ENCODE results near the gene NAALADL2. TPM values are rescaled to one million over a fixed set of nuclear protein-coding genes. Genes with fewer than 3 reads are reported as not detected.

NAALADL2 gene
- total RNA-seq, 1 experiment from 2014 or later: 1.9 TPM

DNA sequence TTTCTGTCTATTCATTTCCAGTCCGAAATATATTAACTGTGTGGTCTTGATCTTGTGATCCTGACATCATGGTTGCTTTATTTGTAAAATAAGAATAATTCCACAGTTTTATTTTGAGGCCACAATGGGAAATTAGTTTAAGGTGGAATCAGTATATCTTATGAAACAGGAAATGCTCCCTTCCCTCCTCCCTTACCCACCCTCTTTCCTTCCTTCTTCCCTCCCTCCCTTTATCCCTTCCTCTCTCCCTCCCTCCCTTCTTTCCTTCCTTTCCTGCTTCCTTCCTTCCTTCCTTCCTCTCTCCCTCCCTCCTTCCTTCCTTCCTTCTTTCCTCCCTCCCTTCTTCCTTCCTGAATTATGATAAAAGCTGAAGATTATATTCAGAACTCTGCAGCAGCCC lies 452.3 kb downstream of the NAALADL2 start:
- BruUV-seq (replicated peaks): no TSS peak
- H3F3A ChIP-seq (ENCODE audit: low read length, unreplicated experiment): no peaks in the 10 kb centered on the region
- no peaks in the 10 kb centered on the region for H3K27me3 ChIP-seq (ENCODE audit: low read length)
- H3K9me2 ChIP-seq (replicated peaks; ENCODE audit: low read length): no peaks in the 10 kb centered on the region
- peaks cover 23% of the 10 kb centered on the region for H3K4me1 ChIP-seq (ENCODE audit: insufficient read depth, low read length)
- ATAC-seq: no peak
- H3K9ac ChIP-seq (ENCODE audit: low read length): no peak overlapping the region
- no peaks in the 10 kb centered on the region for H3K79me2 ChIP-seq (ENCODE audit: low read length)
- no peaks in the 10 kb centered on the region for H3K9me3 ChIP-seq (ENCODE audit: low read length)
- no peaks in the 10 kb centered on the region for H4K20me1 ChIP-seq (ENCODE audit: low read length)
- DNase-seq: no peak
- no peak overlapping the region for H3K4me2 ChIP-seq (ENCODE audit: low read length)
- no peak for TF ChIP-seq EZH2phosphoT487 (IDR thresholded peaks at IDR 0.05; ENCODE audit: borderline replicate concordance, low read length)
- TF ChIP-seq EZH2 (IDR thresholded peaks at IDR 0.05; ENCODE audit: low read length, unreplicated experiment): no peak
- TF ChIP-seq, protein P1, sequence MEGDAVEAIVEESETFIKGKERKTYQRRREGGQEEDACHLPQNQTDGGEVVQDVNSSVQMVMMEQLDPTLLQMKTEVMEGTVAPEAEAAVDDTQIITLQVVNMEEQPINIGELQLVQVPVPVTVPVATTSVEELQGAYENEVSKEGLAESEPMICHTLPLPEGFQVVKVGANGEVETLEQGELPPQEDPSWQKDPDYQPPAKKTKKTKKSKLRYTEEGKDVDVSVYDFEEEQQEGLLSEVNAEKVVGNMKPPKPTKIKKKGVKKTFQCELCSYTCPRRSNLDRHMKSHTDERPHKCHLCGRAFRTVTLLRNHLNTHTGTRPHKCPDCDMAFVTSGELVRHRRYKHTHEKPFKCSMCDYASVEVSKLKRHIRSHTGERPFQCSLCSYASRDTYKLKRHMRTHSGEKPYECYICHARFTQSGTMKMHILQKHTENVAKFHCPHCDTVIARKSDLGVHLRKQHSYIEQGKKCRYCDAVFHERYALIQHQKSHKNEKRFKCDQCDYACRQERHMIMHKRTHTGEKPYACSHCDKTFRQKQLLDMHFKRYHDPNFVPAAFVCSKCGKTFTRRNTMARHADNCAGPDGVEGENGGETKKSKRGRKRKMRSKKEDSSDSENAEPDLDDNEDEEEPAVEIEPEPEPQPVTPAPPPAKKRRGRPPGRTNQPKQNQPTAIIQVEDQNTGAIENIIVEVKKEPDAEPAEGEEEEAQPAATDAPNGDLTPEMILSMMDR (conservative IDR thresholded peaks at IDR 0.05; ENCODE audit: low read depth, low read length): no peak
- no peak overlapping the region for H3K27ac ChIP-seq (ENCODE audit: low read length)
- no peak overlapping the region for H2AFZ ChIP-seq (ENCODE audit: low read length)
- intact Hi-C loops (cut with micrococcal nuclease): no loop called here
- H3K36me3 ChIP-seq (ENCODE audit: low read depth, low read length): no peaks in the 10 kb centered on the region
- no peak overlapping the region for H3K4me3 ChIP-seq (ENCODE audit: low read length)
- ChIA-PET POLR2A (ENCODE audit: unreplicated experiment) (no interaction called here), CTCF (no interaction called here)

DNA sequence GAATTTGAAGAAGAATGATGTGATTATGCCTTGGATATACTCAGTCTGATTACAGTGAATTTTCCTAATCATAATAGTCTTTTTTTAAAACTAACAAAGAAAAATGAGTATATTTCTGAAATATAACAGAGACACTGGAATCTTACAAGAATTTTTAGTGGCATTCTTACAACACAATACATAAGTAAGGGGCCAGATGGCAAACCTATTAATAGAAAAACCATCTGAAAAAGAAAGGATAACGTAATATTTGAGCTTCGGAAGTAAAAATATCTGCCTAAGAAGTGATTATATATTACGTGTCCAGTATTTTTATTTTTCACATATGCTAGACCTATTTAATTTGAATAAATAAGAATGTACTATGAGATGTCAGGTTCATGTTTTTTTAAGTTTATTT lies 452.8 kb downstream of the NAALADL2 start:
- no peaks in the 10 kb centered on the region for H4K20me1 ChIP-seq (ENCODE audit: low read length)
- peaks cover 23% of the 10 kb centered on the region for H3K4me1 ChIP-seq (ENCODE audit: insufficient read depth, low read length)
- intact Hi-C loops (cut with micrococcal nuclease): no loop called here
- TF ChIP-seq EZH2phosphoT487 (IDR thresholded peaks at IDR 0.05; ENCODE audit: borderline replicate concordance, low read length) (no peak), EZH2 (IDR thresholded peaks at IDR 0.05; ENCODE audit: low read length, unreplicated experiment) (no peak)
- TF ChIP-seq, protein P1 (conservative IDR thresholded peaks at IDR 0.05; ENCODE audit: low read depth, low read length): no peak
- no peaks in the 10 kb centered on the region for H3K9me3 ChIP-seq (ENCODE audit: low read length)
- CTCF ChIA-PET: no interaction called here
- no peak overlapping the region for H3K9ac ChIP-seq (ENCODE audit: low read length)
- no peaks in the 10 kb centered on the region for H3K36me3 ChIP-seq (ENCODE audit: low read depth, low read length)
- H3K9me2 ChIP-seq (replicated peaks; ENCODE audit: low read length): no peaks in the 10 kb centered on the region
- H2AFZ ChIP-seq (ENCODE audit: low read length): no peak overlapping the region
- H3K79me2 ChIP-seq (ENCODE audit: low read length): no peaks in the 10 kb centered on the region
- no peak for ATAC-seq
- no peak overlapping the region for H3K27ac ChIP-seq (ENCODE audit: low read length)
- H3F3A ChIP-seq (ENCODE audit: low read length, unreplicated experiment): no peaks in the 10 kb centered on the region
- BruUV-seq (replicated peaks): no TSS peak
- no peak overlapping the region for H3K4me3 ChIP-seq (ENCODE audit: low read length)
- H3K4me2 ChIP-seq (ENCODE audit: low read length): no peak overlapping the region
- POLR2A ChIA-PET (ENCODE audit: unreplicated experiment): no interaction called here
- DNase-seq: no peak
- H3K27me3 ChIP-seq (ENCODE audit: low read length): no peaks in the 10 kb centered on the region

DNA sequence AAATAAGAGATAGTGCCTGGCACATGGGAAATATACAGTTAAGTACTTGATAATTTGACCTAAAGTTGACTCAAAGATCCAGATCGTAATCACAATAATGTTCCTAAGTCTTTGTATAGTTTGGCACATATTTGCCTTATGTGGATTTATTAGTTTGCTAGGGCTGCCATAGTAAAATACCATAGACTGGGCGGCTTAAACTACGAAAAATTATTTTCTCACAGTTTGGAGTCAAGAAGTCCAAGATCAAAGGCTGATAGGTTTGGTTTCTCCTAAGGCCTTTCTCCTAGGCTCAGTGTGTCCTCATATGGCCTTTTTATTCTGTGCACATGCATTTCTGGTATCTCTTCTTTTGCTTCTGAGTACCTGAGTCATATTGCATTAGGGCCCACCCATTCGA lies 453.7 kb downstream of the NAALADL2 start:
- H3F3A ChIP-seq (ENCODE audit: low read length, unreplicated experiment): no peaks in the 10 kb centered on the region
- no peaks in the 10 kb centered on the region for H3K36me3 ChIP-seq (ENCODE audit: low read depth, low read length)
- no peaks in the 10 kb centered on the region for H3K9me3 ChIP-seq (ENCODE audit: low read length)
- no peak overlapping the region for H3K4me2 ChIP-seq (ENCODE audit: low read length)
- ChIA-PET POLR2A (ENCODE audit: unreplicated experiment) (no interaction called here), CTCF (no interaction called here)
- TF ChIP-seq EZH2phosphoT487 (IDR thresholded peaks at IDR 0.05; ENCODE audit: borderline replicate concordance, low read length) (no peak), EZH2 (IDR thresholded peaks at IDR 0.05; ENCODE audit: low read length, unreplicated experiment) (no peak)
- TF ChIP-seq, protein P1 (conservative IDR thresholded peaks at IDR 0.05; ENCODE audit: low read depth, low read length): no peak
- intact Hi-C loops (cut with micrococcal nuclease): no loop called here
- no TSS peak for BruUV-seq (replicated peaks)
- no peaks in the 10 kb centered on the region for H4K20me1 ChIP-seq (ENCODE audit: low read length)
- peaks cover 17% of the 10 kb centered on the region for H3K4me1 ChIP-seq (ENCODE audit: insufficient read depth, low read length)
- H3K9ac ChIP-seq (ENCODE audit: low read length): no peak overlapping the region
- no peaks in the 10 kb centered on the region for H3K27me3 ChIP-seq (ENCODE audit: low read length)
- H3K79me2 ChIP-seq (ENCODE audit: low read length): no peaks in the 10 kb centered on the region
- no peak for DNase-seq
- ATAC-seq: no peak
- no peaks in the 10 kb centered on the region for H3K9me2 ChIP-seq (replicated peaks; ENCODE audit: low read length)
- no peak overlapping the region for H3K4me3 ChIP-seq (ENCODE audit: low read length)
- no peak overlapping the region for H3K27ac ChIP-seq (ENCODE audit: low read length)
- no peak overlapping the region for H2AFZ ChIP-seq (ENCODE audit: low read length)
